ENCODE measurements around the gene IQGAP3. TPM values are rescaled to one million over a fixed set of nuclear protein-coding genes. Genes with fewer than 3 reads are reported as not detected.

The IQGAP3 gene
- total RNA-seq, 1 donor from 2014 or later, result 43.1 TPM

GRCh38 chr1:156486421-156487344, 85.7 kb downstream of the IQGAP3 start:
- peaks cover 47% of the 10 kb centered on the region for H3K4me1 Mint-ChIP-seq
- no peak overlapping the region for H3K27ac Mint-ChIP-seq (ENCODE audit: unreplicated experiment)
- H3K27me3 Mint-ChIP-seq (ENCODE audit: low read depth), result no peaks in the 10 kb centered on the region
- TF ChIP-seq CTCF (conservative IDR thresholded peaks at IDR 0.05), result no peak
- H3K4me3 Mint-ChIP-seq, result no peak overlapping the region
- H3K9me3 Mint-ChIP-seq, result no peaks in the 10 kb centered on the region
- H3K36me3 Mint-ChIP-seq (ENCODE audit: low read depth), result peaks cover 3% of the 10 kb centered on the region
- no peak for DNase-seq (ENCODE audit: low read depth, low spot score)

- H3K4me1 Mint-ChIP-seq, result peaks cover 40% of the 10 kb centered on the region
- H3K9me3 Mint-ChIP-seq, result no peaks in the 10 kb centered on the region
- H3K27me3 Mint-ChIP-seq (ENCODE audit: low read depth), result no peaks in the 10 kb centered on the region
- no peak for TF ChIP-seq CTCF (conservative IDR thresholded peaks at IDR 0.05)
- peaks cover 4% of the 10 kb centered on the region for H3K36me3 Mint-ChIP-seq (ENCODE audit: low read depth)
- no peak for DNase-seq (ENCODE audit: low read depth, low spot score)
- H3K4me3 Mint-ChIP-seq, result no peak overlapping the region
- H3K27ac Mint-ChIP-seq (ENCODE audit: unreplicated experiment), result no peak overlapping the region
Observed at GRCh38 chr1:156485984-156486383, 86.4 kb downstream of the IQGAP3 start.

- Mint-ChIP-seq H3K27me3 (ENCODE audit: low read depth) (no peaks in the 10 kb centered on the region), H3K4me3 (no peak overlapping the region), H3K27ac (ENCODE audit: unreplicated experiment) (no peak overlapping the region), H3K36me3 (ENCODE audit: low read depth) (peaks cover 9% of the 10 kb centered on the region), H3K9me3 (no peaks in the 10 kb centered on the region), H3K4me1 (peaks cover 35% of the 10 kb centered on the region)
- TF ChIP-seq CTCF (conservative IDR thresholded peaks at IDR 0.05), result no peak
- DNase-seq (ENCODE audit: low read depth, low spot score), result no peak
Observed at GRCh38 chr1:156484480-156485058, 87.8 kb downstream of the IQGAP3 start.

- H3K4me1 Mint-ChIP-seq, result peaks cover 24% of the 10 kb centered on the region
- H3K36me3 Mint-ChIP-seq (ENCODE audit: low read depth), result peaks cover 13% of the 10 kb centered on the region
- no peak for TF ChIP-seq CTCF (conservative IDR thresholded peaks at IDR 0.05)
- H3K27ac Mint-ChIP-seq (ENCODE audit: unreplicated experiment), result no peak overlapping the region
- H3K4me3 Mint-ChIP-seq, result no peak overlapping the region
- H3K9me3 Mint-ChIP-seq, result no peaks in the 10 kb centered on the region
- DNase-seq (ENCODE audit: low read depth, low spot score), result no peak
- H3K27me3 Mint-ChIP-seq (ENCODE audit: low read depth), result no peaks in the 10 kb centered on the region
Observed at GRCh38 chr1:156483397-156483796, 89.0 kb downstream of the IQGAP3 start.

GRCh38 chr1:156482276-156482675, 90.1 kb downstream of the IQGAP3 start:
- H3K4me3 Mint-ChIP-seq, result no peak overlapping the region
- no peak for DNase-seq (ENCODE audit: low read depth, low spot score)
- no peak for TF ChIP-seq CTCF (conservative IDR thresholded peaks at IDR 0.05)
- H3K4me1 Mint-ChIP-seq, result peaks cover 12% of the 10 kb centered on the region
- peaks cover 13% of the 10 kb centered on the region for H3K36me3 Mint-ChIP-seq (ENCODE audit: low read depth)
- H3K27ac Mint-ChIP-seq (ENCODE audit: unreplicated experiment), result no peak overlapping the region
- H3K9me3 Mint-ChIP-seq, result no peaks in the 10 kb centered on the region
- H3K27me3 Mint-ChIP-seq (ENCODE audit: low read depth), result no peaks in the 10 kb centered on the region

All from neural crest cell (in vitro differentiated cells).